ENCODE data around the gene ZNF410.
A peak's percentile ranks its signal among the peaks of the same experiment; 100 is the strongest.
"Not testable (repeated sequence)": the region's sequence is repeated elsewhere in the genome, so short reads cannot be mapped to it uniquely, and the experiment has no call there.

ZNF410 gene, protein sequence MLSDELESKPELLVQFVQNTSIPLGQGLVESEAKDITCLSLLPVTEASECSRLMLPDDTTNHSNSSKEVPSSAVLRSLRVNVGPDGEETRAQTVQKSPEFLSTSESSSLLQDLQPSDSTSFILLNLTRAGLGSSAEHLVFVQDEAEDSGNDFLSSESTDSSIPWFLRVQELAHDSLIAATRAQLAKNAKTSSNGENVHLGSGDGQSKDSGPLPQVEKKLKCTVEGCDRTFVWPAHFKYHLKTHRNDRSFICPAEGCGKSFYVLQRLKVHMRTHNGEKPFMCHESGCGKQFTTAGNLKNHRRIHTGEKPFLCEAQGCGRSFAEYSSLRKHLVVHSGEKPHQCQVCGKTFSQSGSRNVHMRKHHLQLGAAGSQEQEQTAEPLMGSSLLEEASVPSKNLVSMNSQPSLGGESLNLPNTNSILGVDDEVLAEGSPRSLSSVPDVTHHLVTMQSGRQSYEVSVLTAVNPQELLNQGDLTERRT

DNA sequence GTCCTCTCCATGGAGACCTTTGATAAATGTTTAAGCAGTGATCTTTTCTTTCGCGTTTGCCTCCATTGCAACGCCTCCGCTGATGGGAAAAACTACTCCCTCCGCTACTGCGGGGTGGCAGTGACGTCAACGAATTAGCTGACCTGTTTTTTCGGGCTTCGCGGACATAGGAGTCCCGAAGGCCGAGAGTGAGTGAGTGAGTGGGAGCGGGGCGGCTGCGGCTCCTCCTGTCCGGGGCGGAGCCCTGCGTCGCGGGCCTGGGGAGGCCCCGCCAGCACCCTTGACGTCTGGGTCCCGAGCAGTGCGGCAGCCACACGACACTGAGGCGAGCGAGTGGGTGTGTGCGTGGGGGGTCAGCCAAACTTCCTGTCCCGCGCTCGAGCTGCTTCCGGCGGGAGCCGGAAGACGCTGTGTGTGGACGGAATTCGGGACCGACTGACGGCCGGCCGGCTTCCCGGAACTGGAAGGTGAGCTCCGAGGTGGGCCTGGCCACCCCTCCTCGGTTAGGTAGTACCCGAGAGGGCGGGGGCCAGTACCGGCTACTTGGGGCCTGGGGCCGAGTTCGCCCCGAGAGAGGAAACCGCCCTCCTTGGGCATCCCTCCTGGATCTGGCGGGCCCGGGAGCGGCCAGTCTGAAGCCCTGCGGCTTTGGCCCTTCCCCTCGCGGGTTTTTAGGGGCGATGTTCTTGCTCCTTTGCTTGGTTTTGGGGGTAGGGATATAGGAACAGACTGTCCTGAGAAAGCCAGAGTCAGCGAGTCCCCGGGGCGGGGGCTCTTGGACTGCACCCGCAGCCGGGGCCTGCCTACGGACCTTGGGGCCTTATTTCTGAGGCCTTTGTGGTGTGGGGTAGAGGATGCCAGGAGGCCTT is at the start of gene ZNF410:
Gene ZNF410 (plus strand): TSS at position 411 of the 869 bp plus-strand sequence. CDS start 5,317 bp downstream, outside the sequence.
- Histone ChIP-seq H3K4me1 (ENCODE audit: control insufficient read depth, insufficient read depth, low read length) (no peaks in the 10 kb centered on the region), H3K36me3 (ENCODE audit: control insufficient read depth, insufficient read depth, low read length) (no peaks in the 10 kb centered on the region), H3K27me3 (ENCODE audit: control insufficient read depth, insufficient read depth, low read length) (no peaks in the 10 kb centered on the region), H3K9me3 (ENCODE audit: control insufficient read depth, insufficient read depth, low read length) (no peaks in the 10 kb centered on the region), H3K4me3 (ENCODE audit: low read length) (peak within 1 kb of the TSS; percentile 75), H3K27ac (ENCODE audit: low read length) (no peak within 1 kb of the TSS)
- whole genome bisulfite sequencing (ENCODE audit: insufficient coverage, insufficient read length) = no CpG with 5 or more reads among the region's 65 CpGs
- peak; percentile 57 for DNase-seq (ENCODE audit: low read depth, low spot score)

DNA sequence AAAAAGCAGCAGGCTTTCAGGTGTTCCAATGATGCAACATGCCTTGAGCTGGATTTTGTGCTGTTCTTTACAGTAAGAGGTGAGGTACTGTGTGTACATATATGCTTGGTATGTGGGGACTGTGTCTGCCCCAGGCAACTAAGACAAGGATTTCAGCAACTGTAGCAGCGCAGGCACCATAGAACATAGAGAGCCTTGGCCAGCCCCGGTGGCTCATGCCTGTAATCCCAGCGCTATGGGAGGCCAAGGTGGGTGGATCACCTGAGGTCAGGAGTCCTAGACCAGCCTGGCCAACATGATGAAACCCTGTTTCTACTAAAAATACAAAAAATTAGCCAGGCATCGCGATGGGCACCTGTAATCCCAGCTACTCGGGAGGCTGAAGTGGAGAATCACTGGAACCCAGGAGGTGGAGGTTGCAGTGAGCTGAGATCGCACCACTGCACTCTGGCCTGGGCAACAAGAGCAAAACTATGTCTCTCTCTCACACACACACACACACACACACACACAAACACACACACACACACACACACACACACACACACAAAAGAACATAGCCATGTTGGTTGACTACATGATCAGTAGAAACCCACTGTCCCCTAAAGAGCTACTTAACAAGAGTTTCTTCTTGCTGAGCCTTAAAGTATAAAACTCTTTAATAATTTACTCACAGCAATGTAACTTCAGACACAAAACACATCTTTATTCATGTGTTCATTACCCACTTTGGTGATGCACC is 48.2 kb upstream of the ZNF410 start:
- no CpG with 5 or more reads among the region's 7 CpGs for WGBS (ENCODE audit: insufficient coverage, insufficient read length)
- DNase-seq (ENCODE audit: low read depth, low spot score); H3K9me3 ChIP-seq (ENCODE audit: control insufficient read depth, insufficient read depth, low read length); H3K4me3 ChIP-seq (ENCODE audit: low read length); H3K4me1 ChIP-seq (ENCODE audit: control insufficient read depth, insufficient read depth, low read length); H3K36me3 ChIP-seq (ENCODE audit: control insufficient read depth, insufficient read depth, low read length); H3K27ac ChIP-seq (ENCODE audit: low read length); H3K27me3 ChIP-seq (ENCODE audit: control insufficient read depth, insufficient read depth, low read length): not testable (repeated sequence)

DNA sequence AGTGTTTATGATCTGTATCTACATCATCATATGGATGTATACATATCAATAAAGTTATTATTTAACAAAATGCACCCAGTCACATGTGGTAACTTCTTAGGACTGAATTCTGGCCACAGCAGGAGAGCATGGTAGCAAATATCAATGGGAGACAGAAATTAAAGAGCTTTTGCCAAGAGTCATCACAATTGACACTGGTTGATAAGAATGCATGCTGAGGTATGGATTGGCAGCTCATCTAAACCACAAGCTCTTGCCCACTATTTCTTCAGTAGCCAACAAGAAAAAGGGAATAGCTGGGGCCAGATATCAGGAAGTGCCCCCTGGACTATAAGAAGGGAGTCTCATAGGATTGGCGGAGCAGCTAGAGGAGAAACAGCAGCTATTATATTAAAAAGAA is 44.5 kb upstream of the ZNF410 start:
- Histone ChIP-seq H3K27ac (ENCODE audit: low read length) (no peak overlapping the region), H3K9me3 (ENCODE audit: control insufficient read depth, insufficient read depth, low read length) (no peaks in the 10 kb centered on the region), H3K27me3 (ENCODE audit: control insufficient read depth, insufficient read depth, low read length) (no peaks in the 10 kb centered on the region), H3K36me3 (ENCODE audit: control insufficient read depth, insufficient read depth, low read length) (no peaks in the 10 kb centered on the region), H3K4me3 (ENCODE audit: low read length) (no peak overlapping the region), H3K4me1 (ENCODE audit: control insufficient read depth, insufficient read depth, low read length) (no peaks in the 10 kb centered on the region)
- DNase-seq (ENCODE audit: low read depth, low spot score) = no peak
- WGBS (ENCODE audit: insufficient coverage, insufficient read length) = no CpG with 5 or more reads among the region's 1 CpG

DNA sequence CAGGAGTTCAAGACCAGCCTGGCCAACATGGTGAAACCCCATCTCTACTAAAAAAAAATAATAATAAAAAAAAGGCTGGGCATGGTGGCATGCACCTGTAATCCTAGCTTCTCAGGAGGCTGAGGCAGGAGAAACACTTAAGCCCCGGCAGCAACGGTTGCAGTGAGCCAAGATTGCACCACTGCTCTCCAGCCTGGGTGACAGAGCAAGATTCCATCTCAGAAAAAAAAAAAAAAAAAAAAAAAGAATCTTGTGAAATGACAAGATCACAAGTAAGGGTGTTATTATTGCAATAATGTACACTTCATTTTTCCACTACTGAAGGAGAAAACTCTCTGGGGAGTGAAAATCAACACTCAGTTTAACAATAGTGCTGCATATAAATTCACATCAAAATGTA is 43.8 kb upstream of the ZNF410 start:
- Histone ChIP-seq H3K4me1 (ENCODE audit: control insufficient read depth, insufficient read depth, low read length) (no peaks in the 10 kb centered on the region), H3K4me3 (ENCODE audit: low read length) (no peak overlapping the region), H3K27ac (ENCODE audit: low read length) (no peak overlapping the region), H3K9me3 (ENCODE audit: control insufficient read depth, insufficient read depth, low read length) (no peaks in the 10 kb centered on the region), H3K27me3 (ENCODE audit: control insufficient read depth, insufficient read depth, low read length) (no peaks in the 10 kb centered on the region), H3K36me3 (ENCODE audit: control insufficient read depth, insufficient read depth, low read length) (no peaks in the 10 kb centered on the region)
- WGBS (ENCODE audit: insufficient coverage, insufficient read length) = no CpG with 5 or more reads among the region's 2 CpGs
- DNase-seq (ENCODE audit: low read depth, low spot score) = no peak

DNA sequence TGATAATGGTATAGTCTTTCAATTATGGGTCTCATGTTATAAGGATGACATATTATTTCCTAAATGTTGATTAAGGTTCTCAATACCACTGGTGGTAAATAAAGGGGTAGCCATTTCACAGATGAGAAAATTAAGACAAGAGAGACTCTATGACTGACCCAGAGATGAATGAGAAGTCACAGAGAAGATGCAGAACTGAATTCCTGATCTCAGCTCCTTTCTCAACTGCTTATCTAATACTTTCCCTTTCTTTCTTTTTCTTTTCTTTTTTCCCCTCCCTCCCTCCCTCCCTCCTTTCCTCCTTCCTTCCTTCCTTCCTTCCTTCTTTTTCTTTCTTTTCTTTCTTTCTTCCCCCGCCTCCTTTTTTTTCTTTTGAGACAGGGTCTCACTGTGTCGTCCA is 43.4 kb upstream of the ZNF410 start:
- whole genome bisulfite sequencing (ENCODE audit: insufficient coverage, insufficient read length) = no CpG with 5 or more reads among the region's 2 CpGs
- H3K4me3 ChIP-seq (ENCODE audit: low read length) = no peak overlapping the region
- no peaks in the 10 kb centered on the region for H3K9me3 ChIP-seq (ENCODE audit: control insufficient read depth, insufficient read depth, low read length)
- no peak overlapping the region for H3K27ac ChIP-seq (ENCODE audit: low read length)
- no peak for DNase-seq (ENCODE audit: low read depth, low spot score)
- H3K36me3 ChIP-seq (ENCODE audit: control insufficient read depth, insufficient read depth, low read length) = no peaks in the 10 kb centered on the region
- H3K4me1 ChIP-seq (ENCODE audit: control insufficient read depth, insufficient read depth, low read length) = no peaks in the 10 kb centered on the region
- H3K27me3 ChIP-seq (ENCODE audit: control insufficient read depth, insufficient read depth, low read length) = no peaks in the 10 kb centered on the region

DNA sequence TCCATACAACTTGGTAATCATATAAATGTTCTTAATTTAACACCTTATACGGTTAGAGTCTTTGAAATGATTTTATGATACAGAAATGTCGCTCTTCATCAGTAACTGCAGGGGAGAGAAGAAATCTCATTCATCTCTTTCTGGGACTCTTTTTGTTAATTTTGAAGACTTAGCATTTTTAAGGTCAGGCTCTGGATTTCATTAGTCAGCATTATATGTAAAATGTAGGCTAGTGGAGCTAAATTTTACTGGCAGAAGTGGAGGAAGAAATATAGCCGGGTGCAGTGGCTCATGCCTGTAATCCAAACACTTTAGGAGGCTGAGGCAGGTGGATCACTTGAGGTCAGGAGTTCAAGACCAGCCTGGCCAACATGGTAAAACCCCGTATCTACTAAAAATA is 39.7 kb upstream of the ZNF410 start:
- DNase-seq (ENCODE audit: low read depth, low spot score) = no peak
- Histone ChIP-seq H3K9me3 (ENCODE audit: control insufficient read depth, insufficient read depth, low read length) (no peaks in the 10 kb centered on the region), H3K27me3 (ENCODE audit: control insufficient read depth, insufficient read depth, low read length) (no peaks in the 10 kb centered on the region), H3K36me3 (ENCODE audit: control insufficient read depth, insufficient read depth, low read length) (no peaks in the 10 kb centered on the region), H3K27ac (ENCODE audit: low read length) (no peak overlapping the region), H3K4me1 (ENCODE audit: control insufficient read depth, insufficient read depth, low read length) (no peaks in the 10 kb centered on the region), H3K4me3 (ENCODE audit: low read length) (no peak overlapping the region)
- no CpG with 5 or more reads among the region's 4 CpGs for WGBS (ENCODE audit: insufficient coverage, insufficient read length)

DNA sequence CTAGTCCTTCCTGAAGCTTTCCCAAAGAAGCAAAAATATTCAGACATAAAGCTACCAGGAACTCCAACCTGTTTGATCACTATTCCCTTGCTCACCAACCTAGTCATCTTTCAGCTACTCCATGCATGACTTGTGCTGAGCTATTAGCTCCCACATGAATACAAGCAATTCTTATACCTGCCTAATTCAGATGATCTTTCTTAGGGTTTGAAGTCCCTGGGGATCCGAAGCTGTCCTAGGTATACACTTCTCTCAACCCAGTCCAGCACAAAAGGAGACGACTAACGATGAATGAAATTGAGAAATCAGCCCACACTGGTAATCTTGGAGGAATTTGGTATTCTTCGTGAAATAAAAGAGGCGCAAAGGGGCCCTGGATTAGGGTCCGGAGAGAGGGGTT is 35.7 kb upstream of the ZNF410 start:
- no peak for DNase-seq (ENCODE audit: low read depth, low spot score)
- Histone ChIP-seq H3K27me3 (ENCODE audit: control insufficient read depth, insufficient read depth, low read length) (no peaks in the 10 kb centered on the region), H3K27ac (ENCODE audit: low read length) (no peak overlapping the region), H3K36me3 (ENCODE audit: control insufficient read depth, insufficient read depth, low read length) (no peaks in the 10 kb centered on the region), H3K9me3 (ENCODE audit: control insufficient read depth, insufficient read depth, low read length) (no peaks in the 10 kb centered on the region), H3K4me1 (ENCODE audit: control insufficient read depth, insufficient read depth, low read length) (no peaks in the 10 kb centered on the region; the same call in 1 of the 2 replicates), H3K4me3 (ENCODE audit: low read length) (no peak overlapping the region)
- no CpG with 5 or more reads among the region's 6 CpGs for WGBS (ENCODE audit: insufficient coverage, insufficient read length)

DNA sequence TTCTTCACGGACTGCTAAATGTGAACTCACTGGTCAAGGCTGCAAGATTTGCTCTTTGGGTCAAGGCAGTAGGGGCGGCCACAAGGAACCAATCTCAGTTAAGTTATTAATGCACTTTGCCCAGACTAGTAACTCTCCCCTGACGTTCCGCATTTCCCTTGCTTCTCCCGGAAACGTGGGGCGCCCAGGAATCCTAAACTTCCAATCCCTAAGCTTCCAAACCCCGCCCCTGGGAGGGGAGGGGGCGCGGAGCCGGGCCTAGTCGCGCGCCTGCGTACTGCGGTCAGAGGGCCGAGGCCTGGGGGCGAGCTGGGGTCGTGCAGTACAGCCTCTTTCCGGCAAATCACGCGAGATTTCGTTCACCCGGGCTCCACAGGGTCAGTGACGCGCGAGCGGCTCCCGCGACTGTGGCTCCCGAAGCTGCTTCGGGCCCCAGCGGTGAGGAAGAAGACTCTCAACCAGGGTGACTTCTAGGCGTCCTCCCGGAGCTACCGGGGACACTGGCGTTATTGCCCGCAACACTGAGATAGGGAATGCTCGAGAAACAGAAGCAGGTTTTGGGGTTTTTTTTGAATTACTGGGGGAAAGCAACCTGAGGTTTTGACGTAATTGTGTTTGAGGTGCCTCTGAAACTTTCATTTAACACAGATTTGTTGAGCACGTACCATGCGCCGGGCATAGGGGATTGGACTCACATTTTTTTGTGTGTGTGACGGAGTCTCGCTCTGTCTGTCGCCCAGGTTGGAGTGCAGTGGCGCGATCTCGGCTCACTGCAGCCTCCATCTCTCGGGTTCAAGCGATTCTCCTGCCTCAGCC is 34.9 kb upstream of the ZNF410 start, which contains the start of gene PTGR2:
Gene PTGR2 (plus strand): TSS at position 265 of the 816 bp plus-strand sequence. CDS start 7,032 bp downstream, outside the sequence.
- Histone ChIP-seq H3K4me3 (ENCODE audit: low read length) (peak within 1 kb of the TSS; percentile 78; the same call in 1 of the 2 replicates), H3K36me3 (ENCODE audit: control insufficient read depth, insufficient read depth, low read length) (no peaks in the 10 kb centered on the region), H3K4me1 (ENCODE audit: control insufficient read depth, insufficient read depth, low read length) (no peaks in the 10 kb centered on the region; the same call in 1 of the 2 replicates), H3K27me3 (ENCODE audit: control insufficient read depth, insufficient read depth, low read length) (no peaks in the 10 kb centered on the region), H3K27ac (ENCODE audit: low read length) (no peak within 1 kb of the TSS), H3K9me3 (ENCODE audit: control insufficient read depth, insufficient read depth, low read length) (no peaks in the 10 kb centered on the region)
- peak; percentile 82 for DNase-seq (ENCODE audit: low read depth, low spot score)
- no CpG with 5 or more reads among the region's 51 CpGs for WGBS (ENCODE audit: insufficient coverage, insufficient read length)

DNA sequence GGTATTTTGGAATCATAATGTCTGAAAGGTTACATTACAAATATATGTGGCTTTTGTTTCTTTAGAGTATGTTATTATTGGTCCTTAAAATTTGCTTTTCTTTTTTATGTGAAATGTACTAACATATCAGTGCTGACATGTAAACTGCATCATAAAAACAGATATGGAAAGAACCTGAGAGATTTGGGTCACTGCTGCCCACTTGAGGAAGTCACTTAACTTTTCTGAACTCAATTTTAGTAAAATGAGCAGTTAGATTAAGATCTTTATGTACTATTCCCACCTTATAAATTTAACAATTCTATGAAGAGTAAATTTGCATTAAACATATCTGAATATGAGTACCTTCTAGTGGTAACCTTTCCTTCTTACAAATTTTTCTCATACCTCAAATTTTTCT is 27.5 kb upstream of the ZNF410 start:
- Histone ChIP-seq H3K36me3 (ENCODE audit: control insufficient read depth, insufficient read depth, low read length) (peaks cover 4% of the 10 kb centered on the region; the same call in 1 of the 2 replicates), H3K4me1 (ENCODE audit: control insufficient read depth, insufficient read depth, low read length) (no peaks in the 10 kb centered on the region), H3K27me3 (ENCODE audit: control insufficient read depth, insufficient read depth, low read length) (no peaks in the 10 kb centered on the region), H3K4me3 (ENCODE audit: low read length) (no peak overlapping the region), H3K27ac (ENCODE audit: low read length) (no peak overlapping the region), H3K9me3 (ENCODE audit: control insufficient read depth, insufficient read depth, low read length) (no peaks in the 10 kb centered on the region)
- DNase-seq (ENCODE audit: low read depth, low spot score) = no peak
